CD4-positive, alpha-beta T cell (primary cell): ENCODE results near the gene TRPV6. TPM values are rescaled to one million over a fixed set of nuclear protein-coding genes. Genes with fewer than 3 reads are reported as not detected.

ENCODE experiments used
- ATAC-seq: fragments of 200-7000 bp; cut with Tn5 transposase; one replicate; pipeline ENCODE4 v1.10.0; 2022; ENCODE audit warnings: mild to moderate bottlenecking; ENCODE audit not compliant: poor library complexity
- CTCF ChIA-PET: fragments of 350-600 bp; sonication (Branson Sonifier 250); formaldehyde crosslinking; loops from one replicate; lab custom pipeline; 2021; ENCODE audit warnings: antibody characterized with exemption, inconsistent platforms; lab: Charles Lee
- POLR2A ChIA-PET: fragments of 350-600 bp; sonication (Branson Sonifier 250); formaldehyde crosslinking; loops from one replicate; lab custom pipeline; 2021; ENCODE audit warnings: antibody characterized with exemption, inconsistent platforms; lab: Charles Lee
- DNase-seq, 14 experiments: peaks; one replicate each; pipeline ENCODE4 v3.0.0-alpha.2; 2013 to 2020; ENCODE audit warnings: mixed read lengths in 2 of 14
- H3K27ac ChIP-seq, 2 donors: one replicate each; pipeline versions ENCODE4 v1.5.1 to v1.7.0; 2013; ENCODE audit warnings: low read length in 2 of 2, low read depth in 1 of 2, mild to moderate bottlenecking in 1 of 2
- H3K27me3 ChIP-seq, 2 experiments: 1 replicate in 1 of 2; 2 replicates in 1 of 2; pipeline versions ENCODE4 v1.6.1 to v1.7.0; 2013; ENCODE audit warnings: low read length in 2 of 2, control low read depth in 1 of 2, mild to moderate bottlenecking in 1 of 2, moderate library complexity in 1 of 2; ENCODE audit not compliant: insufficient read depth in 2 of 2, control insufficient read depth in 1 of 2
- H3K36me3 ChIP-seq: one replicate; pipeline ENCODE4 v1.6.1; 2013; ENCODE audit warnings: low read length, control low read depth; ENCODE audit not compliant: insufficient read depth
- H3K4me1 ChIP-seq: one replicate; pipeline ENCODE4 v1.6.1; 2013; ENCODE audit warnings: low read length, control low read depth; ENCODE audit not compliant: insufficient read depth
- H3K4me3 ChIP-seq: one replicate; pipeline ENCODE4 v1.5.1; 2013; ENCODE audit warnings: mild to moderate bottlenecking, low read length, moderate library complexity
- H3K9me3 ChIP-seq, 2 experiments: 1 replicate in 1 of 2; 2 replicates in 1 of 2; pipeline versions ENCODE4 v1.6.1 to v1.7.0; 2013; ENCODE audit warnings: low read length in 2 of 2, mild to moderate bottlenecking in 2 of 2, control low read depth in 1 of 2, moderate library complexity in 1 of 2; ENCODE audit not compliant: control insufficient read depth in 1 of 2, insufficient read depth in 1 of 2
- H3K27ac Mint-ChIP-seq: one replicate; pipeline ENCODE4 v1.8.0; 2020; ENCODE audit warnings: mixed read lengths
- H3K27me3 Mint-ChIP-seq: one replicate; pipeline ENCODE4 v1.8.0; 2021; ENCODE audit warnings: mixed read lengths
- H3K36me3 Mint-ChIP-seq: one replicate; pipeline ENCODE4 v1.8.0; 2021; ENCODE audit warnings: low read depth, mixed read lengths
- H3K4me1 Mint-ChIP-seq: one replicate; pipeline ENCODE4 v1.8.0; 2021; ENCODE audit warnings: low read depth, mixed read lengths
- H3K4me3 Mint-ChIP-seq: one replicate; pipeline ENCODE4 v1.8.0; 2020; ENCODE audit warnings: mild to moderate bottlenecking, mixed read lengths
- H3K9me3 Mint-ChIP-seq: one replicate; pipeline ENCODE4 v1.8.0; 2020; ENCODE audit warnings: mixed read lengths
- CTCF ChIP-seq: fragments of 200-600 bp; IDR thresholded peaks from one replicate; pipeline ENCODE4 v1.8.0; 2022; ENCODE audit warnings: antibody characterized with exemption, mild to moderate bottlenecking
- intact Hi-C, 2 experiments: fragments of 100-400 bp; cut with DNase I in 1 of 2; cut with micrococcal nuclease in 1 of 2; formaldehyde crosslinking; loops; one replicate each; pipeline versions ENCODE4 v1.15.1 to v1.9.0; 2023 to 2025; cut with DNase I, micrococcal nuclease
- total RNA-seq, 174 experiments: library from RNA in 2 of 174; stranded (reverse) in 2 of 174; gene quantifications; one replicate each; pipeline ENCODE4 v1.2.3 and lab custom pipeline; 2021 to 2026

Gene TRPV6
- total RNA-seq, 2 experiments from 2014 or later, result not detected

GRCh38 chr7:142892951-142893350 is 7.4 kb upstream of the TRPV6 start:
- no peaks in the 10 kb centered on the region for H3K9me3 ChIP-seq
- no peaks in the 10 kb centered on the region for H3K36me3 ChIP-seq
- ChIA-PET POLR2A (no interaction called here), CTCF (no interaction called here)
- no peaks in the 10 kb centered on the region for H3K9me3 Mint-ChIP-seq
- H3K27me3 ChIP-seq, result no peaks in the 10 kb centered on the region
- no peak overlapping the region for H3K27ac ChIP-seq
- H3K4me3 ChIP-seq, result no peak overlapping the region
- ATAC-seq (no peak), DNase-seq (no peak)
- no peak overlapping the region for H3K27ac Mint-ChIP-seq
- TF ChIP-seq CTCF, result no peak
- H3K36me3 Mint-ChIP-seq, result no peaks in the 10 kb centered on the region
- no peak overlapping the region for H3K4me3 Mint-ChIP-seq
- no peaks in the 10 kb centered on the region for H3K4me1 ChIP-seq
- intact Hi-C loops, result no loop called here
- peaks cover 5% of the 10 kb centered on the region for H3K27me3 Mint-ChIP-seq
- H3K4me1 Mint-ChIP-seq, result no peaks in the 10 kb centered on the region

- no peak for DNase-seq
- ChIA-PET POLR2A (no interaction called here), CTCF (no interaction called here)
- Mint-ChIP-seq H3K4me3 (no peak overlapping the region), H3K4me1 (no peaks in the 10 kb centered on the region), H3K27me3 (no peaks in the 10 kb centered on the region), H3K27ac (no peak overlapping the region), H3K9me3 (no peaks in the 10 kb centered on the region), H3K36me3 (no peaks in the 10 kb centered on the region)
- Histone ChIP-seq H3K27ac (no peak overlapping the region), H3K4me1 (no peaks in the 10 kb centered on the region), H3K36me3 (no peaks in the 10 kb centered on the region), H3K9me3 (no peaks in the 10 kb centered on the region), H3K4me3 (no peak overlapping the region), H3K27me3 (no peaks in the 10 kb centered on the region)
- no peak for TF ChIP-seq CTCF
- intact Hi-C loops, result no loop called here
- no peak for ATAC-seq
Observed at GRCh38 chr7:142891490-142892082, 6.0 kb upstream of the TRPV6 start.

GRCh38 chr7:142890874-142891485 is 5.4 kb upstream of the TRPV6 start:
- Histone ChIP-seq H3K27ac (no peak overlapping the region), H3K9me3 (no peaks in the 10 kb centered on the region), H3K4me1 (no peaks in the 10 kb centered on the region), H3K4me3 (no peak overlapping the region), H3K27me3 (no peaks in the 10 kb centered on the region), H3K36me3 (no peaks in the 10 kb centered on the region)
- H3K4me1 Mint-ChIP-seq, result no peaks in the 10 kb centered on the region
- ChIA-PET POLR2A (no interaction called here), CTCF (no interaction called here)
- intact Hi-C loops, result no loop called here
- H3K27ac Mint-ChIP-seq, result no peak overlapping the region
- H3K9me3 Mint-ChIP-seq, result no peaks in the 10 kb centered on the region
- H3K27me3 Mint-ChIP-seq, result no peaks in the 10 kb centered on the region
- TF ChIP-seq CTCF, result no peak
- ATAC-seq, result no peak
- H3K4me3 Mint-ChIP-seq, result no peak overlapping the region
- H3K36me3 Mint-ChIP-seq, result no peaks in the 10 kb centered on the region
- DNase-seq, result no peak
